ENCODE data around the gene BLVRA. TPM values are rescaled to one million over a fixed set of nuclear protein-coding genes. Genes with fewer than 3 reads are reported as not detected.
"Not testable (repeated sequence)": the region's sequence is repeated elsewhere in the genome, so short reads cannot be mapped to it uniquely, and the experiment has no call there.

BLVRA gene, protein sequence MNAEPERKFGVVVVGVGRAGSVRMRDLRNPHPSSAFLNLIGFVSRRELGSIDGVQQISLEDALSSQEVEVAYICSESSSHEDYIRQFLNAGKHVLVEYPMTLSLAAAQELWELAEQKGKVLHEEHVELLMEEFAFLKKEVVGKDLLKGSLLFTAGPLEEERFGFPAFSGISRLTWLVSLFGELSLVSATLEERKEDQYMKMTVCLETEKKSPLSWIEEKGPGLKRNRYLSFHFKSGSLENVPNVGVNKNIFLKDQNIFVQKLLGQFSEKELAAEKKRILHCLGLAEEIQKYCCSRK
- total RNA-seq: 10 to 100 TPM; 36.1 to 36.3 TPM

DNA sequence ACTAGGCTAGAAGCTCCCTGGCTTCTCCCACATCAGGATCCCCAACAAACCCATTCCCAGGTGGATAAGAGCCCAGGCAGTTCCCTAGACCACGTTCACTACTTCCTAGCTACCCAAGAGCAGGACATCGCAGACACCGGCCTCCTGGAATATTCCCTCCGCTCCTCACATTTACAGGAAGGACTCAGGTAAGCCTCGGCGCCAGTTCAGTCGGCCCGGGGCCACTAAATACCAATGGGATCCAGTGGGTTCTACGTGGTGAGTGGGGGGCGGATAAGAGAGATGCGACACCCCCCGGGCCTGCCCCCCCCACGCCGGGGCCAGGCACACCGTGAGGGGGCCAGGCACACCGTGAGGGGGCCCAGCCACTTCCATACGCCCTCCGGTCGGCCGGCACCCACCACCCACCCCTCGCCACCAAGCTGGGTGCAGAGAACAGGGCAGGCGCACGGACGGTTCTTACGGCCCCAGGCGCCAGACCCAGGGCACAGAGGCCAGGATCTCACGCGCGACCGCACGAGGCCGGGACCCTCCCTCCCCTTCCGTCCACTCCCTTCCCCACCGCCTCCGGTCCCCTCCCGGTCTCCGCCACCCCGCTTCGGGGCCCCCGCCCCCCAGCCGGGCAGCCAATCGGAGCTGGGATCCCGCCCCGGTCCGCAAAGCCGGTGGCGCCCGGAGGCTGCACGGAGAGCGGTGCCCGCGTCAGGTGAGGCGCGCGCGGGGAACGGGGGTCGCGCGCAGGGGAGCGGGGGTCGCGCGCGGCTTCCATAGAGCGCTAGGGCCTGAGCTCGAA is at the start of gene BLVRA:
Gene BLVRA (plus strand): TSS at position 652 of the 793 bp plus-strand sequence. CDS start 12,479 bp downstream, outside the sequence.
- H3K27ac Mint-ChIP-seq: peak within 1 kb of the TSS; percentile 79
- no peaks in the 10 kb centered on the region for H3K9me3 Mint-ChIP-seq
- H3K4me1 Mint-ChIP-seq: peaks cover 46% of the 10 kb centered on the region
- H3K4me3 Mint-ChIP-seq: peak within 1 kb of the TSS; percentile 81
- DNase-seq: peak; percentile 76
- H3K36me3 Mint-ChIP-seq: peaks cover 2% of the 10 kb centered on the region
- peaks cover 8% of the 10 kb centered on the region for H3K27me3 Mint-ChIP-seq

DNA sequence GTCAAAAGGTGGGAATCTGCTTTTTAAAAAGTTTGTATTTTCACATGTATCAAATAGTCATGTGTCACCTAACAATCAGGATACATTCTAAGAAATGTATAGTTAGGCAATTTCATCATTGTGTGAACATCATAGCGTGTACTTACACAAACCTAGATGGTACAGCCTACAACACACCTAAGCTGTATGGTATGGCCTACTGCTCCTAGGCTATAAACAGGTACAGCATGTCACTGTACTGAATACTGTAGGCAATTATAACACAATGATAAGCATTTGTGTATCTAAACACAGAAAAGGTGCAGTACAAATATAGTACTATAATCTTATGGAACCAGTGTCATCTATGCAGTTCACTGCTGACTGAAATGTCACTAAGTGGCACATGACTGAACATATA is 47.0 kb upstream of the BLVRA start:
- Mint-ChIP-seq H3K4me3 (no peak overlapping the region), H3K9me3 (peaks cover 9% of the 10 kb centered on the region), H3K36me3 (peaks cover 38% of the 10 kb centered on the region), H3K4me1 (peaks cover 26% of the 10 kb centered on the region), H3K27me3 (no peaks in the 10 kb centered on the region), H3K27ac (no peak overlapping the region)
- no peak for DNase-seq

DNA sequence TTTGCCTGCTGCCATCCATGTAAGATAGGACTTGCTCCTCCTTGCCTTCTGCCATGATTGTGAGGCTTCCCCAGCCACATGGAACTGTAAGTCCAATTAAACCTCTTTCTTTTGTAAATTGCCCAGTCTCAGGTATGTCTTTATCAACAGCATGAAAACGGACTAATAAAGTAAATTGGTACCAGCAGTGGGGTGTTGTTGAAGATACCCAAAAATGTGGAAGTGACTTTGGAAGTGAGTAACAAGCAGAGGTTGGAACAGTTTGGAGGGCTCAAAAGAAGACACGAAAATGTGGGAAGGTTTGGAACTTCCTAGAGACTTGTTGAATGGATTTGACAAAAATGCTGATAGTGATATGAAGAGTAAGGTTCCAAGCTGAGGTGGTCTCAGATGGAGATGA is 42.5 kb upstream of the BLVRA start:
- H3K4me1 Mint-ChIP-seq: peaks cover 43% of the 10 kb centered on the region
- not testable (repeated sequence) for H3K4me3 Mint-ChIP-seq, H3K27ac Mint-ChIP-seq, H3K9me3 Mint-ChIP-seq, H3K27me3 Mint-ChIP-seq, DNase-seq
- H3K36me3 Mint-ChIP-seq: peaks cover 36% of the 10 kb centered on the region

DNA sequence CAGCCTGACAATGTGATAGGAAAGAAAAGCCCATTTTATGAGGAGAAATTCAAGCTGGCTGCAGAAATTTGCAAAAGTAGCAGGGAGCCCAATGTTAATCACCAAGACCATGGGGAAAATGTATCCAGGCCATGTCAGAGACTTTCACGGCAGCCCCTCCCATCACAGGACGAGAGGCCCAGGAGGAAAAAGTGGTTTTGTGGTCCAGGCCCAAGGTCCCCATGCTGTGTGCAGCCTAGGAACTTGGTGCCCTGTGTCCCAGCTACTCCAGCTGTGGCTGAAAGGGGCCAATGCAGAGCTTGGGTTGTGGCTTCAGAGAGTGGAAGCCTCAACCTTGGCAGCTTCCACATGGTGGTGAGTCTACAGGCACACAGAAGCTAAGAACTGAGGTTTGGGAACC is 41.9 kb upstream of the BLVRA start:
- peaks cover 44% of the 10 kb centered on the region for H3K4me1 Mint-ChIP-seq
- no peak for DNase-seq
- no peaks in the 10 kb centered on the region for H3K27me3 Mint-ChIP-seq
- H3K9me3 Mint-ChIP-seq: peaks cover 4% of the 10 kb centered on the region
- no peak overlapping the region for H3K27ac Mint-ChIP-seq
- H3K4me3 Mint-ChIP-seq: no peak overlapping the region
- H3K36me3 Mint-ChIP-seq: peaks cover 34% of the 10 kb centered on the region

DNA sequence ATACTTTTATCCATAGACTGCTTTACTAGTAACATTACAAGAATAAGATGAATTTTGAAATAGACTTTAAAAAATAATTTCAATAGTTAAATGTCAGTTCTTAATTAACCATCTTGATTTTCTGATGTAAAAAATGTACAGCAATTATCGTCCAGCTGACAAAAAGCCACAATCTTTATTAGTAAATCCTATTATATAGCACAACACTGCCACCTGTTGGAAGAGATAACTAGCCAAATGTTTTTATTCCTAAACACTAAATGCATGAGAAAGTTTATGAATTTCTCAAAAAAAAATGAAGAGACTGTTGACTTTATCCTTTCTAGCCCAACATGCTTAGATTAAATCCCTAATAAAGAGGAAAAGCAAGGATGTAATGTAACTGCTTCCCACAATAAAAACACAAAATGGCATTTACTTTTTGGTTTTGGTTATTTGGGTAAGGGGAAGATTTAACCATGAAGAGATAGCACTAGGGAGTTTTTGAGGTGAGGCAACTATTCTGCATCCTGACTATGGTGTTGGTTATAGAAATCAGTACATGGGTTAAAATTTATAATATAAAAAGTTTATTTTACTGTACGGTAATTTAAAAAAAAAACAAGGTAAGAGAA is 37.2 kb upstream of the BLVRA start:
- no peaks in the 10 kb centered on the region for H3K9me3 Mint-ChIP-seq
- H3K36me3 Mint-ChIP-seq: peaks cover 40% of the 10 kb centered on the region
- peaks cover 51% of the 10 kb centered on the region for H3K4me1 Mint-ChIP-seq
- H3K27me3 Mint-ChIP-seq: no peaks in the 10 kb centered on the region
- H3K4me3 Mint-ChIP-seq: no peak overlapping the region
- no peak overlapping the region for H3K27ac Mint-ChIP-seq
- DNase-seq: no peak

DNA sequence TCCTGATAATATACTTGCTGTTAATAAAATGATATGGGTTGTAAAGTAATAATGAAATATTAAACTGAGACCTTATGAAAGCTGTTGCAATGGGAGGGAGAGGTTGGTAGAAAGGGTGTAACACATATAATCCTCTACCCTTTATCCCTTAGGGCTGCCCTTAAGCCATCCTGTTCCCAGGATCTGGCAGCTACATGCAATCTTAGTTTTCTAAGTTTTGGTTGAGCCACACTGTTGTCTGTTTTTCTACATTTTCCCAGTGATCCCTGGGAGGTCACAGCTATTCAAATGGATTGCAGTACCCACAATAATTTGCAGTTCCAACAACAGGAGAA is 35.5 kb upstream of the BLVRA start:
- H3K9me3 Mint-ChIP-seq: no peaks in the 10 kb centered on the region
- H3K4me3 Mint-ChIP-seq: no peak overlapping the region
- no peak for DNase-seq
- H3K36me3 Mint-ChIP-seq: peaks cover 39% of the 10 kb centered on the region
- no peaks in the 10 kb centered on the region for H3K27me3 Mint-ChIP-seq
- H3K27ac Mint-ChIP-seq: no peak overlapping the region
- H3K4me1 Mint-ChIP-seq: peaks cover 54% of the 10 kb centered on the region

DNA sequence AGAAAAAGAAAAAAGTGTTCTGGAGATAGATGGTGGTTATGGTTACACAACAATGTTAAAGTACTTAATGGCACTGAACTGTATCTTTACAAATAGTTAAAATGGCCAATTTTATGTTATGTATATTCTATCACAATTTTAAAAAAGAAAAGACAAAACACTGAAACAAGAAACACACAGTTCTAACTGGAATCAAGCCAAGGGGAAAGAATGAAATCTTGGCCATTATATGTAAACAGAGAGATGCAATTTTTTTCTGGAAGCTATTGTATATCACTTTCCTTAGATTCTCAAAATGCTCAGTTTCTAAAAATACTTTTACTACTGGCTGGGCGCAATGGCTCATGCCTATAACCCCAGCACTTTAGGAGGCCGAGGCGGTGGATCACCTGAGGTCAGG is 33.2 kb upstream of the BLVRA start:
- H3K9me3 Mint-ChIP-seq: no peaks in the 10 kb centered on the region
- H3K27me3 Mint-ChIP-seq: no peaks in the 10 kb centered on the region
- H3K4me1 Mint-ChIP-seq: peaks cover 51% of the 10 kb centered on the region

DNA sequence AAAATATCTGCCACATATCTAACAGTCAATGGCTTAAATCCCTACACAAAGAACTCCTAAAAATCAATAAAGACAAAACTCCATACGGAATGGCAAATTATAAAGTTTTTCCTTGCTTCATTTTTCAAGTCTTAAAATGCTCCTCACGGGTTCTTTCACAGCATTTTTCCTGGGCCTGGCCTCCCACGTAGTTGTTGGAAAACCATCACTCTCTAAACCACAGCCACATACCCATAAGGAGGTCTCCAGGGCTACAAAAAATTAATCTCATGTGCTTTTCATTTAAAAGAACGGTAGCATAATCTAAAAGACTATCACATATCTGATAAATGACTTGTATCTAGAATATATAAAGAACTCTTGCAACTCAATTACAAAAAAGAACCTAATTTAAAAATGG is 32.0 kb upstream of the BLVRA start:
- peaks cover 29% of the 10 kb centered on the region for H3K36me3 Mint-ChIP-seq
- peaks cover 3% of the 10 kb centered on the region for H3K27me3 Mint-ChIP-seq
- H3K27ac Mint-ChIP-seq: peak overlapping the region; percentile 16
- no peak for DNase-seq
- no peaks in the 10 kb centered on the region for H3K9me3 Mint-ChIP-seq
- H3K4me1 Mint-ChIP-seq: peaks cover 44% of the 10 kb centered on the region
- no peak overlapping the region for H3K4me3 Mint-ChIP-seq

More for the DNA sequence above, 33.2 kb upstream of the BLVRA start:
- no peak overlapping the region for H3K4me3 Mint-ChIP-seq
- DNase-seq: no peak
- H3K27ac Mint-ChIP-seq: no peak overlapping the region
- peaks cover 34% of the 10 kb centered on the region for H3K36me3 Mint-ChIP-seq

DNA sequence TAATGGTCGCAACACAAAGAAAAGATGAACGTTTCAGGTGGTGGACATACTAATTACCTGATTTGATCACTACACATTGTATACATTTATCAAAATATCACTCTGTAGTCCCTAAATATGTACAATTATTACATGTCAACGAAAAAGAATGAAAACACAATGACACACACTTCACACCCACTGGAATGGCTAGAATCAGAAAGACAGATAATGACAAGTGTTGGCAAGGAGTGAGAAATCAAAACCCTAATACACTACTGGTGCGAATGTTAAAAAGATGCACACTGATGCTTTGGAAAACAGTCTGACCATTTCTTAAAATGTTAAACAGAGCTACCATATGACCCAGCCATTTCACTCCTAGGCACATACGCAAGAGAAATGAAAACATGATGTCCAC is 31.5 kb upstream of the BLVRA start:
- no peak for DNase-seq
- peaks cover 46% of the 10 kb centered on the region for H3K4me1 Mint-ChIP-seq
- peaks cover 29% of the 10 kb centered on the region for H3K36me3 Mint-ChIP-seq
- no peaks in the 10 kb centered on the region for H3K9me3 Mint-ChIP-seq
- peaks cover 5% of the 10 kb centered on the region for H3K27me3 Mint-ChIP-seq
- no peak overlapping the region for H3K27ac Mint-ChIP-seq
- H3K4me3 Mint-ChIP-seq: peak overlapping the region; percentile 51

DNA sequence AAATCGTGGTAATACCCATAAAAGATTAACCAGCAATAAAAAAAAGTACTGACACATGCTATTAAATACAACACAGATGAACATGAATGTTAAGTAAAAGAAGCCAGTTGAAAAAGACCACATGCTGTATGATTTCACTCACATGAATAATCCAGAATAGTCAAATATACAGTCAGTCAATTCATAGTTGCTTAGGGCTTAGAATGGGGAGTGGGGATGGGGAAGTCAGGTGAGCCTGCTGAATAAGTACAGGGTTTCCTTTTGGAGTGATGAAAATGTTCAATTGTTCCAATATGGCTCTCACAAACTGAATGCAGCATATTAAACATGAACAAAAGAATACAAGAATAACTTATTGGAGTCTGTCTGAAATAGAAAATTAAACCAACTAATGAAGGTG is 31.0 kb upstream of the BLVRA start:
- H3K4me3 Mint-ChIP-seq: peak overlapping the region; percentile 51
- no peaks in the 10 kb centered on the region for H3K9me3 Mint-ChIP-seq
- DNase-seq: no peak
- H3K4me1 Mint-ChIP-seq: peaks cover 44% of the 10 kb centered on the region
- peaks cover 29% of the 10 kb centered on the region for H3K36me3 Mint-ChIP-seq
- H3K27ac Mint-ChIP-seq: no peak overlapping the region
- peaks cover 5% of the 10 kb centered on the region for H3K27me3 Mint-ChIP-seq

DNA sequence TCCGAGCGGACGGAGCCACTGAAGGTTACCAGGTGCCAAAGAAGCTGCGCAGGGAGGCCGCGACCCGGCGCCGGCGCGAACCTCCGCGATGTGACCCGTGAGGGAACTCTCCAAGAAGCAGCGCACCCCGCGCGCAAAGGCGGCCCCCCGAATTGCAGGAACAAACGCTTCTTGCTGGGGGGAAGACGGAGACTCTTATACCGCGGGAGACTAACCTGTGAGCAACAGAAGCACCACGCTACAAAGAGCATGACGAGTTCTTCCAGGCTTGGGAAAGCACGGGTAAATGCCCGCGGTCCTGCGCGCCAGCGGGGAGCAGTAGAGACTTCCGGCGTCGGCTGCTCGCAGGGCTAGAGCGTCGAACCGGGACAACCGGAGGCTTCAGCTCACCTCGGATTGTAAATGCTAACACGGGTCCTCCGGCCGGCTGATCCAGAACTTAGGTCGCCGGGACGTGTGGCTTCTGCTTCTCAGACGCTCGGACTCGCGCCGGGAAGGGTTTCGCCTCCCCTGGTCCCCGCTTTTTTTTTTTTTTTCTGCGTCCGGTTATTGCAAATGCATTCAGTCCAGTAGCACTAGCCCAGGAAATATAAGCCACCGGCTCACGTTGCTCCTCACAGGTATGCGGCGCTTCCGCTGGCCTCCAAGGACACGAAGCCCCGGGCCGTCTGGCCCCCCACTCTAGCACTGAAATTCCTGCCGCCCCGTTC is 29.1 kb upstream of the BLVRA start, which contains the start of gene COA1:
Gene COA1 (minus strand): TSS at position 310 of the 710 bp plus-strand sequence. CDS start 80,909 bp downstream, outside the sequence.
- Mint-ChIP-seq H3K36me3 (peaks cover 23% of the 10 kb centered on the region), H3K27ac (peak within 1 kb of the TSS; percentile 90), H3K9me3 (no peaks in the 10 kb centered on the region)

DNA sequence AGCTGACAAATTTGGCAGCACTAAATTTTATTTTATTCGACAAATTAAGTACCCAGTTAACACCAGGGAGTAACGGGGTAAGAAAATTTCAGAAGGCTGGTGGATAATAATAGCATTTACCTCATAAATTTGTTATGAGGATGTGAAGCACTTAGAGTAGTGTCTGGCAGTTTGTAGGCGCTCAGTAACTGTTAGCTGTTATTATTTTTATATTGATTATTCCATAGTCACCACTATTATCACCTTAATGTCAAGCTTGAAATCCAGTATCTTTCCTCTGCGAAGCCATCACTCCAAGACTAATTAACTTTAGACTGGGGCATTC is 28.6 kb upstream of the BLVRA start:
- Mint-ChIP-seq H3K4me3 (peak overlapping the region; percentile 92), H3K27me3 (peaks cover 11% of the 10 kb centered on the region), H3K9me3 (no peaks in the 10 kb centered on the region), H3K27ac (peak overlapping the region; percentile 90), H3K4me1 (peaks cover 41% of the 10 kb centered on the region), H3K36me3 (peaks cover 19% of the 10 kb centered on the region)
- no peak for DNase-seq

More for the DNA sequence above, 29.1 kb upstream of the BLVRA start, which contains the start of gene COA1:
- peaks cover 11% of the 10 kb centered on the region for H3K27me3 Mint-ChIP-seq
- H3K4me1 Mint-ChIP-seq: peaks cover 40% of the 10 kb centered on the region
- peak; percentile 82 for DNase-seq
- H3K4me3 Mint-ChIP-seq: peak within 1 kb of the TSS; percentile 92

DNA sequence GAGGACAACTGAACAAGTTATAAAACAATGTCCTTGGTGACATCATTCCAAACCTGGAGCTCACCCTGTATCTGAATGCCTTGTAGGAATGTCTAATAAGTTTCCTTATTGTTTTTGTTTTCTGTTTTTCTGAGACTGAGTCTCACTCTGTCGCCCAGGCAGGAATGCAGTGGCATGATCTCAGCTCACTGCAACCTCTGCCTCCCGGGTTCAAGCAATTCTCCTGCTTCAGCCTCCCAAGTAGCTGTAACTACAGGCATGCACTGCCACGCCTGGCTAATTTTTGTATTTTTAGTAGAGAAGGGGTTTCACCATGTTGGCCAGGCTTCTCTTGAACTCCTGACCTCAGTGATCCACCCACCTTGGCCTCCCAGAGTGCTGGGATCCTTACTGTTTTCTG is 27.0 kb upstream of the BLVRA start:
- H3K36me3 Mint-ChIP-seq: peaks cover 12% of the 10 kb centered on the region
- not testable (repeated sequence) for H3K27ac Mint-ChIP-seq, H3K4me3 Mint-ChIP-seq, H3K9me3 Mint-ChIP-seq, DNase-seq
- peaks cover 45% of the 10 kb centered on the region for H3K4me1 Mint-ChIP-seq
- H3K27me3 Mint-ChIP-seq: peaks cover 11% of the 10 kb centered on the region

DNA sequence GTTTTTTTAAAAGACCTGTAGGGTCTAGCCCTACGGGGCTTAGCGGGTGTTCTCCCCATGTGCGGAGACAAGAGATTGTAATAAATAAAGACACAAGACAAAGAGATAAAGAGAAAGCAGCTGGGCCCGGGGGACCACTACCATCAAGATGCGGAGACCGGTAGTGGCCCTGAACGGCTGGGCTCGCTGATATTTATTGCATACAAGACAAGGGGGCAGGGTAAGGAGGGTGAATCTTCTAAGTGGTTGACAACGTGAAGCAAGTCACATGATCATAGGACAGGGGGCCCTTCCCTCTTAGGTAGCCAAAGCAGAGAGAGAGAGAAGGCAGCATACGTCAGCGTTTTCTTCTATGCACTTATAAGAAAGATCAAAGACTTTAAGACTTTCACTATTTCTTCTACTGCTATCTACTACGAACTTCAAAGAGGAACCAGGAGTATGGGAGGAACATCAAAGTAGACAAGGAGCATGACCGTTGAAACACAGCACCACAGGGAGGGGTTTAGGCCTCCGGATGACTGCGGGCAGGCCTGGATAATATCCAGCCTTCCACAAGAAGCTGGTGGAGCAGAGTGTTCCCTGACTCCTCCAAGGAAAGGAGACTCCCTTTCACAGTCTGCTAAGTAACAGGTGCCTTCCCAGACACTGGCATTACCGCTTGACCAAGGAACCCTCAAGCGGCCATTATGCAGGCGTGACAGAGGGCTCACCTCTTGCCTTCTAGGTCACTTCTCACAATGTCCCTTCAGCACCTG is 23.7 kb upstream of the BLVRA start:
- DNase-seq, H3K4me3 Mint-ChIP-seq: not testable (repeated sequence)
- peak overlapping the region; percentile 13 for H3K27ac Mint-ChIP-seq

More for the DNA sequence above, 23.7 kb upstream of the BLVRA start:
- H3K4me1 Mint-ChIP-seq: peaks cover 29% of the 10 kb centered on the region
- not testable (repeated sequence) for H3K36me3 Mint-ChIP-seq, H3K9me3 Mint-ChIP-seq
- H3K27me3 Mint-ChIP-seq: peaks cover 17% of the 10 kb centered on the region

Data from activated naive CD8-positive, alpha-beta T cell treated with anti-CD3 and anti-CD28 coated beads for 36 hours (primary cell).